ENCODE data around the gene MLH1. TPM values are rescaled to one million over a fixed set of nuclear protein-coding genes. Genes with fewer than 3 reads are reported as not detected.
A peak's percentile ranks its signal among the peaks of the same experiment; 100 is the strongest.
"Not testable (repeated sequence)": the region's sequence is repeated elsewhere in the genome, so short reads cannot be mapped to it uniquely, and the experiment has no call there.

MLH1 gene
- total RNA-seq, 2 experiments from 2014 or later: 94.2 to 102 TPM

DNA sequence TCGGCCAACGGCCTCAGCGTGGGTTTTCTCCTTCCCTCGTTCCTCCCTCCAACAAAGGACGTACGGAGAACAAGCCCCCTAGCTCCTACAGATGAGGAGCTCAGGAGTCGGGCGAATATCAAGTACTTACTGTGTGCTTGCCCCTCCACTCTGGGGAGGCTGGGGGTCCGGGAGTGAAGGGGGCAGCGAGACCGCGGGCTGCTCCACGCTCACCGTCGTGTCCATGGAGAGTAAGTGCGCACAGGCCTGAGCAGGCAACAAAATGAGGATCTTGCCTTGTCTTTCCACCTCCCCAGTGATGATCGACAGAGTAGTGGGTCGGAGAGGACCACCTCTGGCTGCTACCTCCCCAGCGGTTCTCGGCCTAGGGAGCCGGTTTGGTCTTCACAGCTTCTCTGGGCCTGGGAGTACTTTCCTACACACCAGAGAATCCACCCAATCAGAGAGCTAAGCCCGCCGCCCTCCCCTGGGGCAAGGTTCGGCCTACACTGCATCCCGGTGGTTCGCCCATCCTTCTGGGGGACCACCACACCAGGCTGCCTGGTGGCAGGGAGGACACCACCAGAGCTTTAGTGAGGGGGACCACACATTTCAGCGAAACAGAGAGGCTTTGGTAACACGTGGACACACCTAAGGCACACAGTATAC lies 47.9 kb upstream of the MLH1 start:
- H3K4me1 ChIP-seq (ENCODE audit: insufficient read depth, low read length, poor library complexity, severe bottlenecking): peaks cover 11% of the 10 kb centered on the region
- H2AFZ ChIP-seq (ENCODE audit: low read length): peak overlapping the region; percentile 78
- peak overlapping the region; percentile 70 for H3K4me3 ChIP-seq (ENCODE audit: low read depth, low read length, poor library complexity, severe bottlenecking)
- H3K79me2 ChIP-seq (ENCODE audit: insufficient read depth, low read depth, low read length): no peaks in the 10 kb centered on the region
- intact Hi-C loops (cut with micrococcal nuclease; ENCODE audit: unreplicated experiment): no loop called here
- no peaks in the 10 kb centered on the region for H3K9me2 ChIP-seq (ENCODE audit: insufficient read depth, low read length)
- H3K27ac ChIP-seq (ENCODE audit: low read depth, low read length, poor library complexity, severe bottlenecking): no peak overlapping the region
- TF ChIP-seq EZH2phosphoT487 (IDR thresholded peaks at IDR 0.05; ENCODE audit: borderline replicate concordance, low read depth, low read length): no peak
- TF ChIP-seq, protein P1, sequence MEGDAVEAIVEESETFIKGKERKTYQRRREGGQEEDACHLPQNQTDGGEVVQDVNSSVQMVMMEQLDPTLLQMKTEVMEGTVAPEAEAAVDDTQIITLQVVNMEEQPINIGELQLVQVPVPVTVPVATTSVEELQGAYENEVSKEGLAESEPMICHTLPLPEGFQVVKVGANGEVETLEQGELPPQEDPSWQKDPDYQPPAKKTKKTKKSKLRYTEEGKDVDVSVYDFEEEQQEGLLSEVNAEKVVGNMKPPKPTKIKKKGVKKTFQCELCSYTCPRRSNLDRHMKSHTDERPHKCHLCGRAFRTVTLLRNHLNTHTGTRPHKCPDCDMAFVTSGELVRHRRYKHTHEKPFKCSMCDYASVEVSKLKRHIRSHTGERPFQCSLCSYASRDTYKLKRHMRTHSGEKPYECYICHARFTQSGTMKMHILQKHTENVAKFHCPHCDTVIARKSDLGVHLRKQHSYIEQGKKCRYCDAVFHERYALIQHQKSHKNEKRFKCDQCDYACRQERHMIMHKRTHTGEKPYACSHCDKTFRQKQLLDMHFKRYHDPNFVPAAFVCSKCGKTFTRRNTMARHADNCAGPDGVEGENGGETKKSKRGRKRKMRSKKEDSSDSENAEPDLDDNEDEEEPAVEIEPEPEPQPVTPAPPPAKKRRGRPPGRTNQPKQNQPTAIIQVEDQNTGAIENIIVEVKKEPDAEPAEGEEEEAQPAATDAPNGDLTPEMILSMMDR (conservative IDR thresholded peaks at IDR 0.05; ENCODE audit: low read length): no peak
- no peak for DNase-seq (ENCODE audit: low spot score)
- H3K9me3 ChIP-seq (ENCODE audit: low read length): peaks cover 30% of the 10 kb centered on the region
- CTCF ChIA-PET (ENCODE audit: unreplicated experiment): interaction anchor here (0.8 to 2.0 kb wide), 3 partner anchors 12 to 48 kb away, joined by 4 read pairs; partner anchors contain the start of genes EPM2AIP1 and MLH1
- peak overlapping the region; percentile 80 for H3K4me2 ChIP-seq (ENCODE audit: low read length)
- H3K36me3 ChIP-seq (ENCODE audit: insufficient read depth, low read length): no peaks in the 10 kb centered on the region
- POLR2A ChIA-PET: interaction anchor here (0.7 to 3.6 kb wide), 11 partner anchors 9 to 73 kb away, joined by 3 to 20 read pairs (median 4); no protein-coding TSS in a partner anchor
- no TSS peak for BruUV-seq (replicated peaks)
- H4K20me1 ChIP-seq (ENCODE audit: insufficient read depth, low read length): no peaks in the 10 kb centered on the region

DNA sequence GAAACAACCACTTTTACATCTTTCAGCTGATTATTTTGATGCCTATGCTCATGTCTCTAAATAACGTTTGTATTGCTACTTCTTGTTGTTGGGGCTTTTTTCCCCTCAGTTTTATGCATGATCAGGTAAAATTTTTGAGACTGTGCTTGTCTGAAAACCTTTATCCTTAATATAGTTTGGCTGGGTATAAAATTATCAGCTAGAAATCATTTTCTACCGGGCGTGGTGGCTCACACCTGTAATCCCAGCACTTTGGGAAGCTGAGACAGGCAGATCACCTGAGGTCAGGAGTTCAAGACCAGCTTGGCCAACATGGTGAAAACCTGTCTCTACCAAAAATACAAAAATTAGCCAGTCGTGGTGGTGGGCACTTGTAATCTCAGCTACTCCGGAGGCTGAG lies 45.5 kb upstream of the MLH1 start:
- CTCF ChIA-PET (ENCODE audit: unreplicated experiment): not testable (repeated sequence)

DNA sequence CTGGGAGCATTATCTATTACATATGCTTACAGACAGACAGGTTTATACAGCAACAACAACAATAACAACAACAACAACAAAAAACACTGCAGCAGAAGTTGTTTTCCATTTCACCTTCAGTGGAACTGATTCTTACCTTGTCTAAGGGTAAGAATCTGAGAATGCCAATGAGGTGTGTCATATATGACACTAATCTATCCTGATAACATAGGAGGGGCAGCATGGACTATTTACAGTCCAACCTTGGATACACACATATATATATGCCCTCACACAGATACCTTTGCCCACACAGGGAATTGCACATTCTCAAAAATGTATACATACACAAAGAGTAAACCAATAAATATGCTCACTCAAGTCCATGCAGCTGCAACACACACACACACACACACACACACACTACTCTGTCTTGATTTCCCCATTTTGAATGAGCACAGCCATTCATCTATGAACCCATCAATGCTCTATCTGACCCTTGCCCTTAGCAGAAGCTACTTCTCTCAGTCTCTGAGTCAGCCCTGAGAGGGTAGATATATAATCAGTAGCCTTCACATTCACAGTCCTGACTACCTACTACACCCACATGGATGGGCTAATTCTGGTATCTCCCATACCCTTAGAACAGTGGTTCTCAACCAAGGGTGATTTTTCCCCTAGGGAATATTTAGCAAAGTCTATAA lies 38.7 kb upstream of the MLH1 start:
- BruUV-seq (replicated peaks): no TSS peak
- H3K9me3 ChIP-seq (ENCODE audit: low read length): peaks cover 6% of the 10 kb centered on the region; the same call in 1 of the 2 replicates
- no peaks in the 10 kb centered on the region for H3K9me2 ChIP-seq (ENCODE audit: insufficient read depth, low read length)
- H3K4me1 ChIP-seq (ENCODE audit: insufficient read depth, low read length, poor library complexity, severe bottlenecking): peaks cover 14% of the 10 kb centered on the region
- H3K4me3 ChIP-seq (ENCODE audit: low read depth, low read length, poor library complexity, severe bottlenecking): no peak overlapping the region
- ChIA-PET CTCF (ENCODE audit: unreplicated experiment) (no interaction called here), POLR2A (interaction anchor here (0.6 to 1.1 kb wide), 4 partner anchors 11 to 68 kb away, joined by 3 to 4 read pairs (median 3); no protein-coding TSS in a partner anchor)
- no peak for DNase-seq (ENCODE audit: low spot score)
- no peak overlapping the region for H3K27ac ChIP-seq (ENCODE audit: low read depth, low read length, poor library complexity, severe bottlenecking)
- H3K79me2 ChIP-seq (ENCODE audit: insufficient read depth, low read depth, low read length): no peaks in the 10 kb centered on the region
- H3K4me2 ChIP-seq (ENCODE audit: low read length): no peak overlapping the region
- H3K36me3 ChIP-seq (ENCODE audit: insufficient read depth, low read length): no peaks in the 10 kb centered on the region
- TF ChIP-seq, protein P1 (conservative IDR thresholded peaks at IDR 0.05; ENCODE audit: low read length): no peak
- no peak for TF ChIP-seq EZH2phosphoT487 (IDR thresholded peaks at IDR 0.05; ENCODE audit: borderline replicate concordance, low read depth, low read length)
- no peaks in the 10 kb centered on the region for H4K20me1 ChIP-seq (ENCODE audit: insufficient read depth, low read length)
- no peak overlapping the region for H2AFZ ChIP-seq (ENCODE audit: low read length)
- intact Hi-C loops (cut with micrococcal nuclease; ENCODE audit: unreplicated experiment): no loop called here

More for the DNA sequence above, 45.5 kb upstream of the MLH1 start:
- H3K9me2 ChIP-seq (ENCODE audit: insufficient read depth, low read length); H3K4me2 ChIP-seq (ENCODE audit: low read length); H3K36me3 ChIP-seq (ENCODE audit: insufficient read depth, low read length); DNase-seq (ENCODE audit: low spot score); H3K4me3 ChIP-seq (ENCODE audit: low read depth, low read length, poor library complexity, severe bottlenecking); H2AFZ ChIP-seq (ENCODE audit: low read length); H3K27ac ChIP-seq (ENCODE audit: low read depth, low read length, poor library complexity, severe bottlenecking); H3K79me2 ChIP-seq (ENCODE audit: insufficient read depth, low read depth, low read length); intact Hi-C loops (cut with micrococcal nuclease; ENCODE audit: unreplicated experiment); H4K20me1 ChIP-seq (ENCODE audit: insufficient read depth, low read length); BruUV-seq (replicated peaks): not testable (repeated sequence)
- POLR2A ChIA-PET: interaction anchor here (0.8 to 1.5 kb wide), 3 partner anchors 11 to 41 kb away, joined by 3 to 4 read pairs (median 3); no protein-coding TSS in a partner anchor
- peaks cover 11% of the 10 kb centered on the region for H3K4me1 ChIP-seq (ENCODE audit: insufficient read depth, low read length, poor library complexity, severe bottlenecking)
- H3K9me3 ChIP-seq (ENCODE audit: low read length): peaks cover 32% of the 10 kb centered on the region
